ENCODE measurements around the gene NOD1.

Gene NOD1

DNA sequence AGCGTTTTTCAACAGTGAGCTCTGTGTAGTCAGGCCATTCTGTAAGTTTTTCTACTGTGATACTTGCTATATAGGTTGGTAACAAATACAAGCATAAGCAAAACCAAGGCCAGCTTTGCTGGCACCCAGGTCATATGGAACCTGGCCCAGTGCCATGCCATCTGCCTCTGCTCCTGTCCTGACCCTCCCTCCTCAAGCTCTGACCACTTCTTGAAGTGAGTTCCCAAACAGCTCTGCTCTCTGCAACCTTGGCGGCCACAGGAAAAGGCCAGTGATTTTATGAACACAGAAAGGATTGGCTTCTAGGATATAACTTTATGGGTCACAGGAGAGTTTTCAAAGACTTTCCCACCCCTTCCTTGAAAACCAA lies 12.8 kb downstream of the NOD1 start:
- ChIA-PET CTCF (no interaction called here), POLR2A (no interaction called here)
- H3K36me3 ChIP-seq (ENCODE audit: control insufficient read depth in 2 of 2, insufficient read depth in 1 of 2, low read length in 2 of 2): no peaks in the 10 kb centered on the region; a peak in 1 of 3 replicates
- TF ChIP-seq, protein P1, sequence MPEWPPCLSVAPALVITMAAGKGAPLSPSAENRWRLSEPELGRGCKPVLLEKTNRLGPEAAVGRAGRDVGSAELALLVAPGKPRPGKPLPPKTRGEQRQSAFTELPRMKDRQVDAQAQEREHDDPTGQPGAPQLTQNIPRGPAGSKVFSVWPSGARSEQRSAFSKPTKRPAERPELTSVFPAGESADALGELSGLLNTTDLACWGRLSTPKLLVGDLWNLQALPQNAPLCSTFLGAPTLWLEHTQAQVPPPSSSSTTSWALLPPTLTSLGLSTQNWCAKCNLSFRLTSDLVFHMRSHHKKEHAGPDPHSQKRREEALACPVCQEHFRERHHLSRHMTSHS (tag by site-specific recombination; IDR thresholded peaks at IDR 0.05): no peak
- TF ChIP-seq ZNF76 (tag by site-specific recombination; IDR thresholded peaks at IDR 0.05; ENCODE audit: borderline replicate concordance, low read depth) (no peak), ZNF791 (tag by site-specific recombination; IDR thresholded peaks at IDR 0.05) (no peak)
- no peaks in the 10 kb centered on the region; the same call in 1 of the 2 replicates for H3K4me1 ChIP-seq (ENCODE audit: control insufficient read depth, insufficient read depth, low read length)
- H3K27ac ChIP-seq (ENCODE audit: extremely low read depth, low read depth, low read length): no peak overlapping the region
- H3K9me3 ChIP-seq (ENCODE audit: control insufficient read depth, insufficient read depth, low read depth, low read length): no peaks in the 10 kb centered on the region
- no peak overlapping the region for H3K4me3 ChIP-seq (ENCODE audit: low read depth, low read length)

DNA sequence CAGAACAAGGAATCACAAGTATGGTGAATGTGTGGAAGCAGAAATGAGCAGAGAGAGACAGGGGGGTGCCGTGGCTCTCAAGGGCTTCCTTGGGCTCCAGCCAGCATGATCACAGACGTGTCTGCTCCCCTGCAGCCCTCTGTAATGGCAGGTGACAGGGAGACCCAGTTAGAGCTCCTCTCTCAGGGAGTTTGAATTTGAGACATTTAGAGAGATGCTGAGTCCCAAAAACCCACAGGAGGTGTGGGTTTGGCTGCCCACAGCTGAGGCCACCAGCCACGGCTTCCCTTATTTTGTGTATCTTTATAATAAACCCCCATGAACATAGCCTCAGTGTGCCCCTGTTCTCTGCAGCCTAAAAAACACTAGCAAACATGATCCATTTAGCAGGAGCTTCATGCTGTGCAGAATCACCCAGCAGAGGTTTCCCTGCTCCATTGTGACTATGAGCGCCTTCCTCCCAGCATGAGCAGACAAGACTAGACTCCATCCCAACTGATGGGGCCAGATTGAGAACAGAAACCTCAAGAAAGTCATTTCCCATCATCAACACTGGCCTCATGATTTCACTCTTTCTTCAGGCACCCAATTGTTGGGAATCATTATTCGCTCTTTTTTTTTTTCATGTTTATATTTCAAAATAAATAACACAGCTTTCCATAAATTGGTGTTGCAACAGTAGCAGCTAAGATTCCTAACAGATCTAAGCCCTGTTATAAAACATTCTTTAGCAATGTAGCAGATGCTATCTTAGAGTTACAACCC lies 13.4 kb downstream of the NOD1 start:
- no peaks in the 10 kb centered on the region for H3K9me3 ChIP-seq (ENCODE audit: control insufficient read depth, insufficient read depth, low read depth, low read length)
- H3K4me1 ChIP-seq (ENCODE audit: control insufficient read depth, insufficient read depth, low read length): no peaks in the 10 kb centered on the region; the same call in 1 of the 2 replicates
- no peak overlapping the region for H3K27ac ChIP-seq (ENCODE audit: extremely low read depth, low read depth, low read length)
- POLR2A ChIA-PET: no interaction called here
- TF ChIP-seq ZNF24 (tag by site-specific recombination; IDR thresholded peaks at IDR 0.05): no peak
- TF ChIP-seq ZNF416 (tag by site-specific recombination; IDR thresholded peaks at IDR 0.05): no peak
- no peak for TF ChIP-seq ZNF2 (tag by site-specific recombination; IDR thresholded peaks at IDR 0.05)
- no peak for TF ChIP-seq ZNF549 (tag by site-specific recombination; IDR thresholded peaks at IDR 0.05)
- peak; percentile 65 for TF ChIP-seq ZIC2 (tag by site-specific recombination; IDR thresholded peaks at IDR 0.05)
- H3K4me3 ChIP-seq (ENCODE audit: low read depth, low read length): no peak overlapping the region
- no peaks in the 10 kb centered on the region; a peak in 1 of 3 replicates for H3K36me3 ChIP-seq (ENCODE audit: control insufficient read depth in 2 of 2, insufficient read depth in 1 of 2, low read length in 2 of 2)
- CTCF ChIA-PET: no interaction called here

DNA sequence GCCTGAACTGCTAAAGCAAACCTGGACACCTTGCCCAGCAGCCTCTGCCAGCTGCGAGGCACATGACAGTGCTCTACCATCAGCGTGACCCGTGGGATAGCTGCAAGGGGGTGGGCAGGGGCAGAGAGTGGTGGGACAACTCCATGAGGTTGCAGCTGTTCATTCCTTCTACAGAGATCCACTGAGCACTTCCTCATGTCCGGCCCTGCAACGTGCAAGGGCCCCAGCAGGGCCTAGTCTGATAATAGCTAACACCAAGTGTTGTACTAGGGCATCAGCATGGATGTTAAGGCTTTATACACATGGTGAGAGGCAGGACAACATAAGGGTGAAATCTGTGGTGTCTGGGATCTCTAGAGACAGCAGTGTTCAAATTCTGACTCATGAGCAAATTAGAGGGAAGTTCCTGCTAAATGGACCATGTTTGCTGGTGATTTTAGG lies 14.3 kb downstream of the NOD1 start:
- H3K4me3 ChIP-seq (ENCODE audit: low read depth, low read length): no peak overlapping the region
- no peak for TF ChIP-seq ZNF2 (tag by site-specific recombination; IDR thresholded peaks at IDR 0.05)
- no peak for TF ChIP-seq ZNF600 (tag by site-specific recombination; IDR thresholded peaks at IDR 0.05)
- TF ChIP-seq MEIS1 (CRISPR knock-in tag; IDR thresholded peaks at IDR 0.05; ENCODE audit: borderline replicate concordance): no peak
- no peak for TF ChIP-seq ZNF324 (tag by site-specific recombination; IDR thresholded peaks at IDR 0.05)
- no peak for TF ChIP-seq ZBTB48 (tag by site-specific recombination; IDR thresholded peaks at IDR 0.05)
- TF ChIP-seq ZNF555 (tag by site-specific recombination; conservative IDR thresholded peaks at IDR 0.05): no peak
- TF ChIP-seq ZNF350 (tag by site-specific recombination; IDR thresholded peaks at IDR 0.05): no peak
- TF ChIP-seq ZNF830 (tag by site-specific recombination; IDR thresholded peaks at IDR 0.05; ENCODE audit: low read depth): no peak
- no peak for TF ChIP-seq ZNF248 (tag by site-specific recombination; IDR thresholded peaks at IDR 0.05)
- TF ChIP-seq, protein P2, sequence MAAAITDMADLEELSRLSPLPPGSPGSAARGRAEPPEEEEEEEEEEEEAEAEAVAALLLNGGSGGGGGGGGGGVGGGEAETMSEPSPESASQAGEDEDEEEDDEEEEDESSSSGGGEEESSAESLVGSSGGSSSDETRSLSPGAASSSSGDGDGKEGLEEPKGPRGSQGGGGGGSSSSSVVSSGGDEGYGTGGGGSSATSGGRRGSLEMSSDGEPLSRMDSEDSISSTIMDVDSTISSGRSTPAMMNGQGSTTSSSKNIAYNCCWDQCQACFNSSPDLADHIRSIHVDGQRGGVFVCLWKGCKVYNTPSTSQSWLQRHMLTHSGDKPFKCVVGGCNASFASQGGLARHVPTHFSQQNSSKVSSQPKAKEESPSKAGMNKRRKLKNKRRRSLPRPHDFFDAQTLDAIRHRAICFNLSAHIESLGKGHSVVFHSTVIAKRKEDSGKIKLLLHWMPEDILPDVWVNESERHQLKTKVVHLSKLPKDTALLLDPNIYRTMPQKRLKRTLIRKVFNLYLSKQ (tag by site-specific recombination; IDR thresholded peaks at IDR 0.05; ENCODE audit: borderline replicate concordance): no peak
- TF ChIP-seq, protein P3, sequence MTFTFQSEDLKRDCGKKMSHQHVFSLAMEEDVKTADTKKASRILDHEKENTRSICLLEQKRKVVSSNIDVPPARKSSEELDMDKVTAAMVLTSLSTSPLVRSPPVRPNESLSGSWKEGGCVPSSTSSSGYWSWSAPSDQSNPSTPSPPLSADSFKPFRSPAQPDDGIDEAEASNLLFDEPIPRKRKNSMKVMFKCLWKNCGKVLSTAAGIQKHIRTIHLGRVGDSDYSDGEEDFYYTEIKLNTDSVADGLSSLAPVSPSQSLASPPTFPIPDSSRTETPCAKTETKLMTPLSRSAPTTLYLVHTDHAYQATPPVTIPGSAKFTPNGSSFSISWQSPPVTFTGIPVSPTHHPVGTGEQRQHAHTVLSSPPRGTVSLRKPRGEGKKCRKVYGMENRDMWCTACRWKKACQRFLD (tag by site-specific recombination; IDR thresholded peaks at IDR 0.05): no peak
- TF ChIP-seq GLIS1 (tag by site-specific recombination; IDR thresholded peaks at IDR 0.05): no peak
- TF ChIP-seq ZNF184 (tag by site-specific recombination; IDR thresholded peaks at IDR 0.05): no peak
- TF ChIP-seq, protein P4, sequence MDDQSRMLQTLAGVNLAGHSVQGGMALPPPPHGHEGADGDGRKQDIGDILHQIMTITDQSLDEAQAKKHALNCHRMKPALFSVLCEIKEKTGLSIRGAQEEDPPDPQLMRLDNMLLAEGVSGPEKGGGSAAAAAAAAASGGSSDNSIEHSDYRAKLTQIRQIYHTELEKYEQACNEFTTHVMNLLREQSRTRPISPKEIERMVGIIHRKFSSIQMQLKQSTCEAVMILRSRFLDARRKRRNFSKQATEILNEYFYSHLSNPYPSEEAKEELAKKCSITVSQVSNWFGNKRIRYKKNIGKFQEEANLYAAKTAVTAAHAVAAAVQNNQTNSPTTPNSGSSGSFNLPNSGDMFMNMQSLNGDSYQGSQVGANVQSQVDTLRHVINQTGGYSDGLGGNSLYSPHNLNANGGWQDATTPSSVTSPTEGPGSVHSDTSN (CRISPR knock-in tag; IDR thresholded peaks at IDR 0.05): no peak
- no peak for TF ChIP-seq ZNF223 (tag by site-specific recombination; IDR thresholded peaks at IDR 0.05)
- no peak for TF ChIP-seq GFI1B (tag by site-specific recombination; IDR thresholded peaks at IDR 0.05)
- TF ChIP-seq ZNF791 (tag by site-specific recombination; IDR thresholded peaks at IDR 0.05): no peak
- ChIA-PET POLR2A (interaction anchor here (0.6 kb wide), 1 partner anchor 1271 kb away, joined by 3 read pairs; no protein-coding TSS in a partner anchor), CTCF (no interaction called here)
- no peaks in the 10 kb centered on the region for H3K9me3 ChIP-seq (ENCODE audit: control insufficient read depth, insufficient read depth, low read depth, low read length)
- H3K4me1 ChIP-seq (ENCODE audit: control insufficient read depth, insufficient read depth, low read length): no peaks in the 10 kb centered on the region
- no peaks in the 10 kb centered on the region; a peak in 1 of 3 replicates for H3K36me3 ChIP-seq (ENCODE audit: control insufficient read depth in 2 of 2, insufficient read depth in 1 of 2, low read length in 2 of 2)
- no peak overlapping the region for H3K27ac ChIP-seq (ENCODE audit: extremely low read depth, low read depth, low read length)

Data from HEK293 (cell line).